Osteocyte (in vitro differentiated cells): ENCODE results near the gene CEP85L. TPM values are rescaled to one million over a fixed set of nuclear protein-coding genes. Genes with fewer than 3 reads are reported as not detected.

Experiments
- DNase-seq: peaks from one replicate; pipeline ENCODE4 v3.0.0; 2021; ENCODE audit warnings: mixed read lengths; ENCODE audit not compliant: unreplicated experiment; ENCODE audit errors: extremely low spot score
- H3K27ac Mint-ChIP-seq: one replicate; pipeline ENCODE4 v1.8.0; 2021; ENCODE audit warnings: mild to moderate bottlenecking, mixed read lengths; ENCODE audit not compliant: unreplicated experiment
- H3K27me3 Mint-ChIP-seq: one replicate; pipeline ENCODE4 v1.8.0; 2021; ENCODE audit warnings: mixed read lengths; ENCODE audit not compliant: unreplicated experiment
- H3K36me3 Mint-ChIP-seq: one replicate; pipeline ENCODE4 v1.8.0; 2021; ENCODE audit warnings: mixed read lengths; ENCODE audit not compliant: unreplicated experiment
- H3K4me1 Mint-ChIP-seq: one replicate; pipeline ENCODE4 v1.8.0; 2021; ENCODE audit warnings: mixed read lengths; ENCODE audit not compliant: unreplicated experiment
- H3K4me3 Mint-ChIP-seq: one replicate; pipeline ENCODE4 v1.8.0; 2021; ENCODE audit warnings: mild to moderate bottlenecking, moderate library complexity, mixed read lengths; ENCODE audit not compliant: unreplicated experiment
- H3K9me3 Mint-ChIP-seq: one replicate; pipeline ENCODE4 v1.8.0; 2021; ENCODE audit warnings: mixed read lengths; ENCODE audit not compliant: unreplicated experiment
- total RNA-seq: library from RNA; stranded (reverse); gene quantifications from 2 replicates; pipeline ENCODE4 v1.2.1, GENCODE V29; 2021
- TF ChIP-seq, protein P1 (sequence below): fragments of 200-600 bp; sonication (generic); IDR thresholded peaks from 2 replicates; pipeline ENCODE4 v1.5.0; 2021; ENCODE audit warnings: antibody characterized with exemption, mild to moderate bottlenecking, moderate library complexity

The CEP85L gene
- total RNA-seq, 1 donor from 2014 or later, result 10.4 TPM

DNA sequence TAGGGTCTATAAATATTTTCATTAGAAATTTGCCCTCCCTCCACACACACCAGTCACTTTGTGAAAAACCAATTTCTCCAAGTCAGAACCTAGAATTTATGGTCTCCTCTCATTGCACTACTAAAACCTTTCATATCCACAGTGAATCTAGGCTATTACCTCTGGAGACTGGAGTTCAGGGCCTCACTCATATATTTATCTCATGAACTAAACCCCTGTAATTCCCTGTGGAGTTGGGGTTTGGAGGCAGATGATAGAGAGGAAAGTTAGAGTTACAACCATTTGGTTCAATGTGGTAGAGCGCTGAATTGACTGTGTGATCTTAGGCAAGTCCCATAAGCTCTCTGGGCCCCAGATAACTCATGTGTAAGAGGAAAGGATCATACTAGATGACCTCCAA lies 18.2 kb upstream of the CEP85L start:
- TF ChIP-seq, protein P1, sequence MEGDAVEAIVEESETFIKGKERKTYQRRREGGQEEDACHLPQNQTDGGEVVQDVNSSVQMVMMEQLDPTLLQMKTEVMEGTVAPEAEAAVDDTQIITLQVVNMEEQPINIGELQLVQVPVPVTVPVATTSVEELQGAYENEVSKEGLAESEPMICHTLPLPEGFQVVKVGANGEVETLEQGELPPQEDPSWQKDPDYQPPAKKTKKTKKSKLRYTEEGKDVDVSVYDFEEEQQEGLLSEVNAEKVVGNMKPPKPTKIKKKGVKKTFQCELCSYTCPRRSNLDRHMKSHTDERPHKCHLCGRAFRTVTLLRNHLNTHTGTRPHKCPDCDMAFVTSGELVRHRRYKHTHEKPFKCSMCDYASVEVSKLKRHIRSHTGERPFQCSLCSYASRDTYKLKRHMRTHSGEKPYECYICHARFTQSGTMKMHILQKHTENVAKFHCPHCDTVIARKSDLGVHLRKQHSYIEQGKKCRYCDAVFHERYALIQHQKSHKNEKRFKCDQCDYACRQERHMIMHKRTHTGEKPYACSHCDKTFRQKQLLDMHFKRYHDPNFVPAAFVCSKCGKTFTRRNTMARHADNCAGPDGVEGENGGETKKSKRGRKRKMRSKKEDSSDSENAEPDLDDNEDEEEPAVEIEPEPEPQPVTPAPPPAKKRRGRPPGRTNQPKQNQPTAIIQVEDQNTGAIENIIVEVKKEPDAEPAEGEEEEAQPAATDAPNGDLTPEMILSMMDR, result no peak
- Mint-ChIP-seq H3K4me1 (peaks cover 9% of the 10 kb centered on the region), H3K36me3 (peaks cover 2% of the 10 kb centered on the region), H3K27me3 (peaks cover 6% of the 10 kb centered on the region), H3K4me3 (no peak overlapping the region), H3K27ac (no peak overlapping the region), H3K9me3 (no peaks in the 10 kb centered on the region)
- DNase-seq, result no peak

DNA sequence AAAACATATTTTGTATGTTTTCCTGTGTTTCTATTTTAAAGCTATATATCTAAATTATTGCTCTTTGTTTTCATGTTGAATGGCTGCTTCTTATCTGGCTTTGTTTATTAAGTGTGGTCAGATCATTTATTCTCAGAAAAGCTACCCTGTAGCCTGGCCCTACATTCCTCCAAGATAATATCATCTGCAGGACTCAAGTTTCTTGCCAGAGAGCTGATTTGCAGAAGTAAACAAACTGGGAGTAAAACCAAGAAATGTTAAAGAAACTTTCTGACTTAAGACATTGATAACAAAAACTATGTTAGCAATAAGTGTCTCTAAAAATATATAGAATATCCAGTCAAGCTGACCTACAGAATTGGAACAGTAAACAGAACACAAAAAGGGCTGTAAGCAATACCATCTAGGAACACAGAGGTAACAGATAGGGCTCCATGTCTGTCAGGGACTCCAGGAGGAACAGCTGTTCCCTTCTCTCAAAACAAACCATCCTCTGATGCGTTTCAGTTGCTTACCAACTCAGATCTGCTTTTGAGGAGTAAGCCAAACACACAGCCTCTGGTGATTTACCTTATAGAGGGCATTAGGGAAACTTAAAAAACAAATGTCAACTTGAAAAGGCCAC lies 17.5 kb upstream of the CEP85L start:
- DNase-seq, result no peak
- H3K27ac Mint-ChIP-seq, result no peak overlapping the region
- H3K27me3 Mint-ChIP-seq, result peaks cover 10% of the 10 kb centered on the region
- H3K36me3 Mint-ChIP-seq, result peaks cover 2% of the 10 kb centered on the region
- TF ChIP-seq, protein P1, result no peak
- H3K9me3 Mint-ChIP-seq, result no peaks in the 10 kb centered on the region
- H3K4me3 Mint-ChIP-seq, result no peak overlapping the region
- H3K4me1 Mint-ChIP-seq, result peaks cover 9% of the 10 kb centered on the region

DNA sequence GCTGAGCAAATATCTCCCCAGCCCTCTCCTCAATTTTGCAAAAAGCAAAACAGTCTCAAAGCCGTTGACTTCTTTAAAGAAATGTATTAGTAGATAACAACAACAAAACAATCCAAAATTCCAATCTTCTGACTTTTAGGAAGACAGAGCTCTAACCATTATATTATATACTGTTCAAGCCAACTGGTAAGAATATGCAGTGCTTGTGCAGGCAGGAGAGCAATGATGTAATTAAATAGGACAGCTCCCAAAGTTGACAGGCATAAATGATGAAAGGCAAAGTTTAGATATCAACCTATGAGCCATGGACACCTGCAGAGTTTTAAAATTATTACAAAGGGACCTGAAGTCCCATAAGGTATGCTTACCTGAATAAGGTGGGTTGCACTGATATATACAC lies 16.6 kb upstream of the CEP85L start:
- Mint-ChIP-seq H3K9me3 (no peaks in the 10 kb centered on the region), H3K4me3 (no peak overlapping the region), H3K27ac (no peak overlapping the region), H3K36me3 (peaks cover 2% of the 10 kb centered on the region), H3K27me3 (peaks cover 10% of the 10 kb centered on the region), H3K4me1 (peaks cover 9% of the 10 kb centered on the region)
- DNase-seq, result no peak
- TF ChIP-seq, protein P1, result no peak

DNA sequence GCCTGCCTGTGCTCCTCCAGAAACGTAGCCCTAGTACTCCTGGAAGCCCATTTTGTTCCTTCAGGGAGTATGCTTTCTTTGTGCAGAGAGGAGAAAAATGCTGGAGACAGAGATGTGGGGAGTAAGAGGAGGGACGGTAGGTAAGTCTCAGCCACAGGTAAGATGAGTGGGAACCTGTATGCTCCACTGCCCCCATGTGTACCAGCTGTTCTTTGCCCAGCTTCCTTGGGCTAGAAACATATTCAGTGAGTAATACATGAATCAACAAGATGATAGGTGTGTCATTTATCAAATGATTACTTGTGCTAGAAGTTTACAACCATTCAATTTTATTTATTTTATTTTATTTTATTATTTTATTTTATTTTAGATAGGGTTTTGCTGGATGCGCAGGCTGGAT lies 13.6 kb upstream of the CEP85L start:
- H3K4me1 Mint-ChIP-seq, result peaks cover 14% of the 10 kb centered on the region

More for the DNA sequence above, 13.6 kb upstream of the CEP85L start:
- TF ChIP-seq, protein P1, result no peak
- no peak overlapping the region for H3K4me3 Mint-ChIP-seq
- H3K36me3 Mint-ChIP-seq, result peaks cover 2% of the 10 kb centered on the region
- no peaks in the 10 kb centered on the region for H3K9me3 Mint-ChIP-seq
- H3K27me3 Mint-ChIP-seq, result peaks cover 10% of the 10 kb centered on the region
- no peak overlapping the region for H3K27ac Mint-ChIP-seq
- no peak for DNase-seq
